Duodenal mucosa (tissue), 2 donors: Measurements from ENCODE around the gene FAM50B.

Source experiments
- H3K27ac ChIP-seq: one replicate; pipeline ENCODE4 v1.7.0; 2013; ENCODE audit warnings: low read depth, low read length
- H3K27me3 ChIP-seq, 2 donors: one replicate each; pipeline ENCODE4 v1.7.0; 2013; ENCODE audit warnings: low read length in 2 of 2, control low read depth in 1 of 2; ENCODE audit not compliant: insufficient read depth in 2 of 2, control insufficient read depth in 1 of 2
- H3K36me3 ChIP-seq, 2 donors: one replicate each; pipeline ENCODE4 v1.7.0; 2013; ENCODE audit warnings: low read length in 2 of 2, control low read depth in 1 of 2; ENCODE audit not compliant: insufficient read depth in 2 of 2, control insufficient read depth in 1 of 2
- H3K4me1 ChIP-seq, 2 donors: one replicate each; pipeline ENCODE4 v1.7.0; 2013; ENCODE audit warnings: low read length in 2 of 2, control low read depth in 1 of 2; ENCODE audit not compliant: insufficient read depth in 2 of 2, control insufficient read depth in 1 of 2
- H3K4me3 ChIP-seq, 2 donors: one replicate each; pipeline ENCODE4 v1.7.0; 2013; ENCODE audit warnings: low read length in 2 of 2, low read depth in 1 of 2
- H3K9ac ChIP-seq, 2 donors: one replicate each; pipeline ENCODE4 v1.7.0; 2013; ENCODE audit warnings: low read length in 2 of 2, low read depth in 1 of 2
- H3K9me3 ChIP-seq, 2 donors: one replicate each; pipeline ENCODE4 v1.7.0; 2013; ENCODE audit warnings: low read length in 2 of 2, control low read depth in 1 of 2; ENCODE audit not compliant: control insufficient read depth in 1 of 2

FAM50B gene, protein sequence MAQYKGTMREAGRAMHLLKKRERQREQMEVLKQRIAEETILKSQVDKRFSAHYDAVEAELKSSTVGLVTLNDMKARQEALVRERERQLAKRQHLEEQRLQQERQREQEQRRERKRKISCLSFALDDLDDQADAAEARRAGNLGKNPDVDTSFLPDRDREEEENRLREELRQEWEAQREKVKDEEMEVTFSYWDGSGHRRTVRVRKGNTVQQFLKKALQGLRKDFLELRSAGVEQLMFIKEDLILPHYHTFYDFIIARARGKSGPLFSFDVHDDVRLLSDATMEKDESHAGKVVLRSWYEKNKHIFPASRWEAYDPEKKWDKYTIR

DNA sequence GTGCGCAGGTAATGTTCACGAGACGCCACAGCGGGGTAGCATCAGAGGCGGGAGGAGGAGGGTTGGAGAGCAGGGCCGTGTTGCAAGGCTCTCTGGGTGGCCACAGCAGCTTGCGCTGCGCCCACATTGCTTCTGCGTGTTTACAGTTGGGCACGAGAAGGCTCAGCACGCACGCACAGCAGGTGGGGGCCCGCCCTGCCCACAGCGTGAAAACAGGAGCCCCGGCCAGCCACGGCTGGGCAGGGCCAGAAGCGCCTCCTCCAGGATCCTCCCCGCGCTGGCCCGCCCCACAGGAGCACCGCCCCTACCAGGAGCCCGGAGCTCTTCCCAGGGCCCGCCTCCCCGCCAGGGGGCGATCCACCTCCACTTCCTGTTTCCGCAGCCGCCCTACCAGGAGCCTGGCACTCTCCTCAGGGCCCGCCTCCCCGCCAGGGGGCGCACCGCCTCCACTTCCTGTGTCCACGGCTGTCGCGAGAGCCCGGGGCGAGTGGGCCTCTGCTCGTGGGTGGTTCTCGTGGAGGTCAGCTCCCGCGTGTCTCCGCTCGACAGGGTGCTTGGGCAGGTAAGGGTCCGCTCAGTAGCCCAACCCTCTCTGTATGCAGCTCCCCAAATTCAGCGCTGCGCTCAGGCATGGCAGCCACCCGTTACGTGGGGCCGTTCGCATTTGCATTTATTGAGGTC lies at the start of gene FAM50B:
Gene FAM50B, plus strand, starts transcription at position 449 of the 681 bp plus-strand sequence. CDS start 439 bp downstream, outside the sequence.
- Histone ChIP-seq H3K36me3 (no peaks in the 10 kb centered on the region), H3K27me3 (no peaks in the 10 kb centered on the region), H3K9me3 (no peaks in the 10 kb centered on the region), H3K4me3 (peak within 1 kb of the TSS; percentile 81 to 85), H3K27ac (no peak within 1 kb of the TSS), H3K4me1 (peaks cover 12 to 16% of the 10 kb centered on the region in 2 donors), H3K9ac (peak within 1 kb of the TSS; percentile 73)

DNA sequence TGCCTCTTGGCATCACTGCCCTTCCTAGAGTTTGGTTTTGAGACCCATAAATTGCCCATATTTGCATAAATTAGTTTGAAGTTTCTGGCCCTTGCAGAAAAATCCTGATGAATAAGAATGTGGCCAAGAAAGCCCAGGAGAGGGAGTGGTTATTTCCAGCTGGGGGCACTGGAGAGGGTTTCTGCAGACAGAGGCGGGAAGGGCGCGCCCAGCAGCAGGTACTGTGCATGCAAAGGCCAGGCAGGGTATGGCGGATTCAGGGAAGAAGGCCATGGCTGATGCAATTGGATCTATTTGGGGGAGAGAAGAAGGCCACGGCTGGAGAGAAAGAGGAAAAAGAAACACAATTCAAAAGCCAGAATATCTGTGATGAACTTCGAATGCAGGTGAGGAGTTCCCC lies 49.5 kb upstream of the FAM50B start:
- H3K27ac ChIP-seq = no peak overlapping the region
- no peaks in the 10 kb centered on the region for H3K36me3 ChIP-seq
- H3K9me3 ChIP-seq = no peaks in the 10 kb centered on the region
- H3K4me3 ChIP-seq = no peak overlapping the region
- no peaks in the 10 kb centered on the region for H3K27me3 ChIP-seq
- peaks cover 9 to 14% of the 10 kb centered on the region in 2 donors for H3K4me1 ChIP-seq
- no peak overlapping the region for H3K9ac ChIP-seq

DNA sequence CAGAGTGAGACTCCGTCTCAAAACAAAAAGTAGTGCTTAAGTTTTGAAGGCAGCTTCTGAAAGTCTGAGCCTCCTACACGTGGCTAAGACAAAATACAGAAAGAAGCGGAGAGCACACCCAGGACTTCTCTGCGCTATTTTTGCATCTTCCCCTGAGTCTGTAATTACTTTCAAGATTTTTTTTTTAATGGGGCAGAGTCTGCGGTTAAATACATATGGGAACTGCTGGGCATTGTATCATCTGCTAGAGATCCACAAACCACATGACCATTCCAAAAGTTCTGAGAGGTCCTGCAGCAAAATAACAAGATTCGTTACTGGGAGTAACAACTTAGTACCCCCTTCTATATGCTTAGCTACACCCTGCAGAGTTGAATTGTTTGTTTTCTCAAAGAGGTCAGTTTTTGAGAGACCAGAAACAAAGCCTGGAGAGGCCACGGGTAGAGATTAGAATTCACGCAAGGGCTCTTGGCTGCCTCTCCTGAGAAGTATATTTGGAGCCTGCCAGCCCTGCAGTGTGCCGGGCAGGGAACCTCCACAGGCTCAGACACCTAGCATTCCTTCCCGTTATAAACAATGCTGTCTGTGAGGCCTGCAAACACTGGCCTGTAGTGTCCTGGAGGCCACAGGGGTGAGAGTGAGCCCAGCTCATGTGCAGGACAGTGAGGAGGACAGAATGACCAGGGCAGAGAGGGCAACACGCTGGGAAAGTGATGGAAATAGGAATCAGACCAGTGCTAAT lies 48.2 kb upstream of the FAM50B start:
- no peak overlapping the region for H3K9ac ChIP-seq
- H3K27me3 ChIP-seq = no peaks in the 10 kb centered on the region
- H3K9me3 ChIP-seq = no peaks in the 10 kb centered on the region
- peaks cover 9 to 20% of the 10 kb centered on the region in 2 donors for H3K4me1 ChIP-seq
- no peak overlapping the region for H3K27ac ChIP-seq
- no peak overlapping the region for H3K4me3 ChIP-seq
- no peaks in the 10 kb centered on the region for H3K36me3 ChIP-seq

DNA sequence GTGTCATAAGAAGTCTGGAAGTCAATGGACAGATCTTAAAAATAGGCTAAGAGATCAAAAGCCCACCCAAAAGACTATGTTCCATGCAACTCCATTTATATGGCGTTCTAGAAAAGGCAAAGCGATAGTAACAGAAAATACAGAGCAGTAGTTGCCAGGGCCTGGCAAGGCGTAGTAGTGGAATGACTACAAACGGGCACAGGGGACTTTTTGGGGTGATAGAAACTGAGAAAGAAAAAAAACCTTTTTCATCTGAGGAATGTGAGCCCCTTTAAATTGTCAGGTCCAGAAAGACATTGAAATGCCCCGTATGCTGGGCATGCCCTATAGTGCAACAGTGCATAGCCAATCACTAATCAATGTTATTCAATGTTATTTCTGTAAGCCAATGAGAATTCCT lies 47.2 kb upstream of the FAM50B start:
- H3K27ac ChIP-seq = no peak overlapping the region

DNA sequence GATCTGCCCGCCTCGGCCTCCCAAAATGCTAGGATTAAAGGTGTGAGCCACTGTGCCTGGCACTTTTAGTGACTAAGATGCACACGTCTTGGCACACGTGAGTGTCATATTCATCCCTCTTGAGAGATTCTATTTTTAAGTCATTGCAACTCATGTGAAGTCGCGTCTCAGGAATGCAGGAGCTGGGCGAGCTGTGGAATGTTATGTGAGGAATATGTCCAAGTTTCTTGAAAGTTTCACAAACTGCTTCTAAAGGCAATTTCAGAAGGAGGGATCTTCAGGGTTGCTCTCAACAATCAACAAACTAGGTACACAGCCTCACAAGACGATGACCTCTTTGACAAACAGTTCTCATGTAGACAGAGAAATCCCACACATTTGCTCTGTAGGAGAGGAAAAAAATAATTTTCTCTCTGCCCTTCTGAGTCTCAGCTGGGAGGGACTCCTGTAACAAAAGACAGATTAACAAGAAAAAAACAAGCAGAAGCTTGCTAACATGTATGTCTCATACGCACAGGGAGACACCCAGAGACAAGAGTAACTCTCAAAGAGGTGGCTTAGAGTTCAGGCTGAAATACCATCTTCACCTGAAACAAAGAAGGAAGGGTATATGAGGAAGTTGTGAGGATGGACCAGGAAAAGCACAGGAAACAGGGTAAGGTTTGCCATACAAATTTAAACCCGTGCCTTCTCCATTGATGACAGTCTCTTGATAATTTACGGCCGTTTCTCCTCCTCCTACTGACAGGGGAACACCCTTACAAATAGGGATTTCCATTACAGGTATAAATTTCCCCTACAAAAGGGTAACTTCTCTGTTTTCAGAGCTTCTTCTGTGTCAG lies 45.3 kb upstream of the FAM50B start:
- H3K36me3 ChIP-seq = no peaks in the 10 kb centered on the region
- H3K27ac ChIP-seq = no peak overlapping the region
- peaks cover 19 to 31% of the 10 kb centered on the region in 2 donors for H3K4me1 ChIP-seq
- no peaks in the 10 kb centered on the region for H3K27me3 ChIP-seq
- H3K4me3 ChIP-seq = no peak overlapping the region
- no peak overlapping the region for H3K9ac ChIP-seq
- H3K9me3 ChIP-seq = no peaks in the 10 kb centered on the region

More for the DNA sequence above, 47.2 kb upstream of the FAM50B start:
- Histone ChIP-seq H3K4me3 (no peak overlapping the region), H3K27me3 (no peaks in the 10 kb centered on the region), H3K4me1 (peaks cover 15 to 30% of the 10 kb centered on the region in 2 donors), H3K9ac (no peak overlapping the region), H3K36me3 (no peaks in the 10 kb centered on the region), H3K9me3 (no peaks in the 10 kb centered on the region)

DNA sequence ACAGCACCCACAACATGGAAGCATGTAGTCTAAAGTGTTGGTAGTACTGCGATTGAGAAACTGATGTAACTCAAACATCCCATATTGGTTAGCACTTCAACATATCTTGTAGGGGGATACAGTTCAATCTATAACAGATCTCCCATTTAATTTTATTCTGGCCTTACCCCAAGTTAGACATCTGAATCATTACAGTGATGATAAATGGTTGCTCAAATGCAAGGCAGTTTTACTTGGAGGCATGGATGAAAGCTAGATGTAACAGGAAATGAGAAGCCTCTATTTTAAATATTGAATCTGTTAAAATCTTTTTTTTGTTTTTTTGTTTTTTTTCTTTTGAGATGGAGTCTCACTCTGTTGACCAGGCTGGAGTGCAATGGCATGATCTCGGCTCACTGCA lies 44.2 kb upstream of the FAM50B start:
- no peak overlapping the region for H3K27ac ChIP-seq
- peaks cover 15 to 28% of the 10 kb centered on the region in 2 donors for H3K4me1 ChIP-seq

DNA sequence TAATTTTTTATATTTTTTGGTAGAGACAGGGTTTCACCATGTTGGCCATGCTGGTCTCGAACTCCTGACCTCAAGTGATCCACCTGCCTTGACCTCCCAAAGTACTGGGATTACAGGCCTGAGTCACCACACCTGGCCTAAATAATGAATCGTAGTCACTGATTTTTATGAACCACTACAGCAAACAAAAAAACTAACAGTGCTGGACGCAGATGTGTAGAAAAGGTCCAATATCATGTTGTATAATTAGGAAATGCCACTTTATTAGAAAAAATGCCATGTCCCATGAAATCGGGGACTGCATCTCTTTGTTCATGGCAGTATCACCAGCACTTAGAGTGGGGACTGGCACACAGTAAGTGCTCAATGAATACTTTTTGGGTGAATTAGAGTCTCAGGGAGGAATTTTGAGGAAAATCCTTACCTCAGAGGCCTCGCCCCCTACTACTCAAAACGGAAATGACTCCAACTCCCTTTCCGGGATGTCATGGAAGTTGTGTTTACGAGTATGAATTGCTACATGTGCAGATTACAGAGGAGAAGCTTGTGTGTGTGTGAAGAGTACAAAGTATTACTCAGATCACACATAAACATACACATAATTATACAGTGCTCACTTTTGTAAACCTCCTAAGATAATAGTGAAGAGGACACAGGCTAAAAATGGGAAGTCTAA lies 43.6 kb upstream of the FAM50B start:
- Histone ChIP-seq H3K9me3 (no peaks in the 10 kb centered on the region), H3K4me1 (peaks cover 15 to 28% of the 10 kb centered on the region in 2 donors), H3K36me3 (no peaks in the 10 kb centered on the region), H3K9ac (peak overlapping the region in 1 of 2 donors; percentile 29), H3K27me3 (no peaks in the 10 kb centered on the region), H3K4me3 (peak overlapping the region in 1 of 2 donors; percentile 50), H3K27ac (no peak overlapping the region)

More for the DNA sequence above, 44.2 kb upstream of the FAM50B start:
- Histone ChIP-seq H3K4me3 (no peak overlapping the region), H3K27me3 (no peaks in the 10 kb centered on the region), H3K9ac (no peak overlapping the region), H3K9me3 (no peaks in the 10 kb centered on the region), H3K36me3 (no peaks in the 10 kb centered on the region)

DNA sequence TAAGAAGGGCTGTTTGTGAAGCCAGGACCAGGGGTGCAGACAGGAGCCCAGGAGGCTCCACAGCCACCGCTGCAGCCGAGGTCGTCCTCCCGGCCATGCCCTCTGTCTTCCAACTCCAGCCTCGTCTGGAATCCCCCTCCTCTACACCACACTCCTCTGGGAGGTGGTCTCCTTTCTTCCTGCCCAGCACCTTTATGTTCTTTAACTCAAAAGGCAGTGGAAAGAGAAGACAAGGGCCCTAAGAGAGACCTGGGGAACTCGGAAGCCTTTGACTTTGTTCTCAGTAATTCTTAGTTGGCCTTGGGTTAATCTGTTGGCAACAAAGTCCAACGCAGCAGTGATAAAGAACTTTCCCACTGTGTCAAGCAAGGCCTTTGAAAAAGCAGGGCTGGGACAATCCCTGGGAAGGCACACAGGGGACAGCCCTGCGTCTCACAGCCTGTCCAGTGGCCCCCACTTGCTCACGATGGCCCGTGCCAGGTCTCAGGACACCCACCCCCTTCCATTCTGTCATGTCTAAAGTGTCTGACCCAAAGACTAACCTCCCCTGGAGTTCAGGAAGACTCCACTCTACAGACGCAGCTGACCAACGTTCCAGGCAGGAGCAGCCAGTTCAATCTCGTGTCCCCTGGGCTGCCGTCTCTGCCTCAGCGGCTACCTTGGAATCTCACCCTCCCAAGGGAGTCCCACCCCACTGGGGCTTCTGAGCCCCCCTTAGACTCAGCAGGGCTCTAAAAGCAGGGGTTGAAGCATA lies 42.8 kb upstream of the FAM50B start:
- Histone ChIP-seq H3K4me1 (peaks cover 15 to 28% of the 10 kb centered on the region in 2 donors), H3K9me3 (no peaks in the 10 kb centered on the region), H3K27me3 (no peaks in the 10 kb centered on the region), H3K36me3 (no peaks in the 10 kb centered on the region), H3K4me3 (peak overlapping the region; percentile 5 to 50), H3K27ac (peak overlapping the region; percentile 32), H3K9ac (peak overlapping the region in 1 of 2 donors; percentile 29)

DNA sequence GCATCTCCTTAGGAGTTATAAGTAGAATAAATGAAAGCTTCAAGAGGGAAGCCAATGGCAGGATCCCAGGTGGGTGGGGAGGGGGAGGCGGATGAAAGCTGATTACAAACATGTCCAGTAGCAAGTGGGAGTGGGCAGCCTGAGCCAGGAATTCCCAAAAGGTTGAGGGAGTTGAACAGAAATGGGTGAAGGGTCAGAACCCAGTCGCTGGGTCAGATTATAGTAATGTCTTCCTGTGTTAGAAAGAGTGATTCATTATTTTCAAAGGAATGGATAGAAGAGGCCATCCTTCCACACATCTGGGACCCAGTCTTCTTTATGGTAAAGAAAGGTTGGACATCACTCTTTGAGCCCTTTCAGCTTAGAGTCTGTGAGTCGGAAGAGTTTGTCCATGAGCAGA lies 41.0 kb upstream of the FAM50B start:
- H3K4me1 ChIP-seq = peaks cover 15 to 28% of the 10 kb centered on the region in 2 donors
- no peaks in the 10 kb centered on the region for H3K27me3 ChIP-seq
- H3K9me3 ChIP-seq = no peaks in the 10 kb centered on the region
- H3K27ac ChIP-seq = no peak overlapping the region
- no peak overlapping the region for H3K4me3 ChIP-seq
- H3K36me3 ChIP-seq = no peaks in the 10 kb centered on the region
- H3K9ac ChIP-seq = no peak overlapping the region
